ENCODE results near the gene TBX1. TPM values are rescaled to one million over a fixed set of nuclear protein-coding genes. Genes with fewer than 3 reads are reported as not detected.

TBX1 gene
- total RNA-seq, 1 experiment from 2014 or later = 3.9 TPM

DNA sequence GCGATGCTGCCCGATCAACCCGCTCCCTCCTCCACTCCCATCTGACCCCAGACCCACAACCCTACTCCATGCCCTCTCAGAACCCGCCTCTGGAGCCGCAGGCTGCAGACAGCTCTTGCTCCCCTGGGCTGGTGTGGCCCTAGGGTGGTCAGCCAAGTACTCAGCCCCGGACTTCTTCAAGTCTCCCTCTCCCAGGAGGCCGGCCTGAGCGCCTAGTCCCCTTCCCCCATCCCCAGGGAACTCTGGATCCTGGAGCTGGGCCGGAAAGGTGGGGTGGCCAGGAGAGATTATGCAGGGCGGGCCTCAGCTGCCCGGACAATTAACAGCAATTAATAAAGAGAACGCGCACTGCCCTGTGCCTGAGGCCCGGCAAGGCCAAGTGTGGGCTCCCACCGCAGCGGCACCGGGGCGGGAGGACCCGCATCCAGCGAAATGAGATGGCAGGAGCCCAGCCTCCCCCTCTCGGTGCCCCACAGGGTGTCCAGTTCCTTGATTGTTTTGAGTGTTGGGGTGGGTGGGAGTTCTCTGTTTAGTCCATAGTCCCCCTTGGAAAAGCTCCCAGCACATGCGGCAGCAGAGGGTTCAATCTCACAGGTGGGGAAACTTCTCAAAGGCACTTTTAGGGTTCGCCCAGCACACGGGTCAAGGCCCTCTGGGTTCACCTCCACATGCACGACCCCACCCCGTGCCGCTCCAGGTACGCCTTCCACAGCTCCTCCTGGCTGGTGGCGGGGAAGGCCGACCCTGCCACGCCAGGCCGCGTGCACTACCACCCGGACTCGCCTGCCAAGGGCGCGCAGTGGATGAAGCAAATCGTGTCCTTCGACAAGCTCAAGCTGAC is 3.1 kb downstream of the TBX1 start:
- no TSS peak for BruUV-seq (replicated peaks)
- H3K9me3 ChIP-seq (ENCODE audit: control insufficient read depth in 1 of 2, insufficient read depth in 1 of 2, low read depth in 1 of 2, low read length in 2 of 2) = no peaks in the 10 kb centered on the region
- H2AFZ ChIP-seq (ENCODE audit: low read depth, low read length, poor library complexity, severe bottlenecking) = no peak overlapping the region
- peaks cover 12 to 23% of the 10 kb centered on the region in 2 experiments for H3K4me1 ChIP-seq (ENCODE audit: control insufficient read depth in 1 of 2, insufficient read depth in 2 of 2, low read length in 2 of 2)
- no peak overlapping the region; the same call in 1 of the 2 replicates for H3K27ac ChIP-seq (ENCODE audit: low read depth, low read length)
- no peaks in the 10 kb centered on the region for H4K20me1 ChIP-seq (ENCODE audit: insufficient read depth)
- H3K9ac ChIP-seq (ENCODE audit: low read length) = no peak overlapping the region
- ChIA-PET POLR2A (interaction anchor here (0.8 kb wide), 1 partner anchor 90 kb away, joined by 3 read pairs; no protein-coding TSS in a partner anchor), RAD21 (ENCODE audit: low non-redundant PET in 1 of 2, low total read pairs in 2 of 2, uncharacterized antibody in 2 of 2, unreplicated experiment in 2 of 2) (no interaction called here), CTCF (no interaction called here)
- intact Hi-C loops (cut with micrococcal nuclease) = no loop called here
- peaks cover 20% of the 10 kb centered on the region for H3K79me2 ChIP-seq (ENCODE audit: insufficient read depth, low read length)
- H3K4me2 ChIP-seq (ENCODE audit: low read length) = no peak overlapping the region
- no peak for DNase-seq (ENCODE audit: low read depth, low spot score)
- ATAC-seq = no peak
- TF ChIP-seq, protein P1, sequence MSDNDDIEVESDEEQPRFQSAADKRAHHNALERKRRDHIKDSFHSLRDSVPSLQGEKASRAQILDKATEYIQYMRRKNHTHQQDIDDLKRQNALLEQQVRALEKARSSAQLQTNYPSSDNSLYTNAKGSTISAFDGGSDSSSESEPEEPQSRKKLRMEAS (IDR thresholded peaks at IDR 0.05) = no peak
- no peak for TF ChIP-seq FOSL1 (IDR thresholded peaks at IDR 0.05; ENCODE audit: low read depth)
- TF ChIP-seq SRF (IDR thresholded peaks at IDR 0.05; ENCODE audit: low read depth) = no peak
- TF ChIP-seq ELF1 (IDR thresholded peaks at IDR 0.05; ENCODE audit: borderline replicate concordance, low read depth) = no peak
- TF ChIP-seq TCF7L2 (IDR thresholded peaks at IDR 0.05; ENCODE audit: borderline replicate concordance, extremely low read depth, insufficient read depth, insufficient read length) = no peak
- no peak for TF ChIP-seq CEBPB (IDR thresholded peaks at IDR 0.05; ENCODE audit: low read depth)
- TF ChIP-seq EGR1 (IDR thresholded peaks at IDR 0.05; ENCODE audit: low read depth) = no peak
- no peak for TF ChIP-seq YY1 (IDR thresholded peaks at IDR 0.05; ENCODE audit: extremely low read depth, insufficient replicate concordance, low read depth, low read length)
- TF ChIP-seq, protein P2, sequence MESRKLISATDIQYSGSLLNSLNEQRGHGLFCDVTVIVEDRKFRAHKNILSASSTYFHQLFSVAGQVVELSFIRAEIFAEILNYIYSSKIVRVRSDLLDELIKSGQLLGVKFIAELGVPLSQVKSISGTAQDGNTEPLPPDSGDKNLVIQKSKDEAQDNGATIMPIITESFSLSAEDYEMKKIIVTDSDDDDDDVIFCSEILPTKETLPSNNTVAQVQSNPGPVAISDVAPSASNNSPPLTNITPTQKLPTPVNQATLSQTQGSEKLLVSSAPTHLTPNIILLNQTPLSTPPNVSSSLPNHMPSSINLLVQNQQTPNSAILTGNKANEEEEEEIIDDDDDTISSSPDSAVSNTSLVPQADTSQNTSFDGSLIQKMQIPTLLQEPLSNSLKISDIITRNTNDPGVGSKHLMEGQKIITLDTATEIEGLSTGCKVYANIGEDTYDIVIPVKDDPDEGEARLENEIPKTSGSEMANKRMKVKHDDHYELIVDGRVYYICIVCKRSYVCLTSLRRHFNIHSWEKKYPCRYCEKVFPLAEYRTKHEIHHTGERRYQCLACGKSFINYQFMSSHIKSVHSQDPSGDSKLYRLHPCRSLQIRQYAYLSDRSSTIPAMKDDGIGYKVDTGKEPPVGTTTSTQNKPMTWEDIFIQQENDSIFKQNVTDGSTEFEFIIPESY (IDR thresholded peaks at IDR 0.05; ENCODE audit: extremely low read depth, insufficient replicate concordance, low read length) = no peak
- TF ChIP-seq, protein P3, sequence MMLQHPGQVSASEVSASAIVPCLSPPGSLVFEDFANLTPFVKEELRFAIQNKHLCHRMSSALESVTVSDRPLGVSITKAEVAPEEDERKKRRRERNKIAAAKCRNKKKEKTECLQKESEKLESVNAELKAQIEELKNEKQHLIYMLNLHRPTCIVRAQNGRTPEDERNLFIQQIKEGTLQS (IDR thresholded peaks at IDR 0.05) = no peak
- no peak for TF ChIP-seq EZH2 (IDR thresholded peaks at IDR 0.05)
- no peak for TF ChIP-seq SIN3A (IDR thresholded peaks at IDR 0.05; ENCODE audit: low read depth)
- TF ChIP-seq JUND (IDR thresholded peaks at IDR 0.05) = no peak
- no peak for TF ChIP-seq ZNF274 (IDR thresholded peaks at IDR 0.05; ENCODE audit: low read depth, low read length)
- TF ChIP-seq ZFX (IDR thresholded peaks at IDR 0.05) = no peak
- no peaks in the 10 kb centered on the region for H3K36me3 ChIP-seq (ENCODE audit: control insufficient read depth in 1 of 2, insufficient read depth in 2 of 2, low read length in 2 of 2)
- H3K4me3 ChIP-seq (replicated peaks in 1 of 2; ENCODE audit: low read depth in 1 of 2, low read length in 2 of 2) = no peak overlapping the region
- H3K27me3 ChIP-seq (ENCODE audit: insufficient read depth, low read length) = no peaks in the 10 kb centered on the region
- no peaks in the 10 kb centered on the region for H3K9me2 ChIP-seq (ENCODE audit: insufficient read depth)

All from HCT116 (cell line).